AG09319 (cell line): ENCODE measurements around the gene ACSL3.
"Not testable (repeated sequence)": the region's sequence is repeated elsewhere in the genome, so short reads cannot be mapped to it uniquely, and the experiment has no call there.

ENCODE experiments used
- DNase-seq: peaks from one replicate; pipeline ENCODE4 v3.0.0-alpha.2; 2010; ENCODE audit warnings: low read depth; ENCODE audit errors: extremely low read depth
- TF ChIP-seq, protein P1 (sequence below): IDR thresholded peaks from 2 replicates; pipeline ENCODE4 v1.5.1; 2011; ENCODE audit warnings: low read depth, mild to moderate bottlenecking, inconsistent platforms, low read length, moderate library complexity

ACSL3 gene

DNA sequence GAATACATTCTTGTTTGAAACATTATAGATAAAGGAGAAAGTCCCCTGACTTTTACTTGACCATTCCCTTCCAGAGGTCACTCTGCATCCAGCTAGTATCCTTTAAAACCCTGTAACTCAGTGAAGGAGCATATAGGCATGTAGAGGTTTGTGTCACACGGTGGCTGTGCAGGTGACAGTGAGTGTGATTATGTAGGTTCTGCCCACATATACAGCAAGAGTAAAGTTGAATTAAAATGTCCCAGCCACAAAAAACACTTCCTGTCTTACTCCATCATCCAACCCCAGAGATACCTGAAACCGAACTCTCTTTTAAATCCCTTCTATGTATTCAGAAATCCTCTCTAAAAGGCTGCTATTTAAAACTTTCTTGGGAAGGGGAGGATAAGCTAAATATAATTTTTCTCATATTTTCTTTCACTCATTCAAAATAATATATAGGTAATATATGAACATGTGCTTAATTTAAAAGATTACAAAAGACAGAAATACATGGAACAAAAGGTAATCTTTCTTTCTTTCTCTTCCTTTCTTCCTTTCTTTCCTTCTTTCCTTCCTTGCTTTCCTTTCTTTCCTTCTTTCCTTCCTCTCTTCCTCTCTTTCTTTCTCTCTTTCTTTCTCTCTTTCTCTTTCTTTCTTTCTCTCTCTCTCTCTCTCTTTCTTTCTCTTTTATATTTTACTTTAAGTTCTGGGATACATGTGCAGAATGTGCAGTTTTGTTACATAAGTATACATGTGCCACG is 20.6 kb upstream of the ACSL3 start:
- TF ChIP-seq, protein P1, sequence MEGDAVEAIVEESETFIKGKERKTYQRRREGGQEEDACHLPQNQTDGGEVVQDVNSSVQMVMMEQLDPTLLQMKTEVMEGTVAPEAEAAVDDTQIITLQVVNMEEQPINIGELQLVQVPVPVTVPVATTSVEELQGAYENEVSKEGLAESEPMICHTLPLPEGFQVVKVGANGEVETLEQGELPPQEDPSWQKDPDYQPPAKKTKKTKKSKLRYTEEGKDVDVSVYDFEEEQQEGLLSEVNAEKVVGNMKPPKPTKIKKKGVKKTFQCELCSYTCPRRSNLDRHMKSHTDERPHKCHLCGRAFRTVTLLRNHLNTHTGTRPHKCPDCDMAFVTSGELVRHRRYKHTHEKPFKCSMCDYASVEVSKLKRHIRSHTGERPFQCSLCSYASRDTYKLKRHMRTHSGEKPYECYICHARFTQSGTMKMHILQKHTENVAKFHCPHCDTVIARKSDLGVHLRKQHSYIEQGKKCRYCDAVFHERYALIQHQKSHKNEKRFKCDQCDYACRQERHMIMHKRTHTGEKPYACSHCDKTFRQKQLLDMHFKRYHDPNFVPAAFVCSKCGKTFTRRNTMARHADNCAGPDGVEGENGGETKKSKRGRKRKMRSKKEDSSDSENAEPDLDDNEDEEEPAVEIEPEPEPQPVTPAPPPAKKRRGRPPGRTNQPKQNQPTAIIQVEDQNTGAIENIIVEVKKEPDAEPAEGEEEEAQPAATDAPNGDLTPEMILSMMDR = no peak
- DNase-seq = no peak

DNA sequence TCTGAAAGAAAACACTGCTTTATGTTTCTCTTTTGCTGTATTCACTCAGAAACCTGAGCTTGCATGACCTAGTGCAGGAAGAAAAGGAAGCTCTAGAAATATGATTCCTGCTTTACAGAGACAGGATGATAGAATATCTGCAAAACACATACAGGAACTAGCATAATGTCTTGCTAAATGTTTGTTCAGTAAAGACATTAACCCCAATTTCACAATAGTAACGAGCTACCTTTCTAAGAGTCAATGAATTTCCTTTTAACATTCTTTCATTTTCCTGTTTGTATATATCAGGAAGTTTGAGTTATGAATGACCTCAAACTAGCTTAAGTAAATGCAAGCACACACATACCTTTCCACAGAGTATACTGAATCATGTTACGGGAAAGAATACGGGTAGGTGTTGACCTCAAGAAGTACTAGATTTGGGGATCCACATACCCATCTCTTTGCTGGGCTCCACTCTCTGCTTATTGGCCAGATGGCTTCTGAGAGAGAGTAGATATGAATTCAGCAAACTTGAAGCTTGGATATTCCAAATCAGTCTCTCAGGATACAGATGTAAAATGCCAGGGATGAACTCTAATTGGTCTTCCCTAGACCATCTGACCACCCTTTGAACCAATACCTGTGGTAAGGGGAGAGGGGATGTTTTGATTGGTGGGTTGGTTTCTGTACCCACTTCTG is 18.2 kb upstream of the ACSL3 start:
- TF ChIP-seq, protein P1 = no peak
- no peak for DNase-seq

DNA sequence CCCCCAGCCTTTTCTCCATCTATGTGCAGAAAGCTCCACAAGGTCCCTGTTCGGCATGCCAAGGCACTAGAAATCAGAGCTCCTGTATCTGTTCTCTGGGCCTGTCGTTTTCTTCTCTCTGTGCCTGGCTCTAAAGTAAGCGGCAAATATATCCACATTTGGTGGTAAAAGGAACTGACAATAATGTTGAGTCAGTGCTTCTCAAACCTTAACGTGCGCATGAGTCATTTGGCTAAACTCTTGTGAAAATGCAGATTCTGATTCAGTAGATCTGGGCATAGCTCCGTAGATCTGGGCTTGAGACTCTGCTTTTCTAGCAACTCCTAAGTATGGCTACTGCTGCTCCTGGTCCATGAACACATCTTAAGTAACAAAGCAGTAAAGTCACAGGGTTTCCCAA is 16.5 kb upstream of the ACSL3 start:
- peak; percentile 53 for DNase-seq
- TF ChIP-seq, protein P1 = no peak

DNA sequence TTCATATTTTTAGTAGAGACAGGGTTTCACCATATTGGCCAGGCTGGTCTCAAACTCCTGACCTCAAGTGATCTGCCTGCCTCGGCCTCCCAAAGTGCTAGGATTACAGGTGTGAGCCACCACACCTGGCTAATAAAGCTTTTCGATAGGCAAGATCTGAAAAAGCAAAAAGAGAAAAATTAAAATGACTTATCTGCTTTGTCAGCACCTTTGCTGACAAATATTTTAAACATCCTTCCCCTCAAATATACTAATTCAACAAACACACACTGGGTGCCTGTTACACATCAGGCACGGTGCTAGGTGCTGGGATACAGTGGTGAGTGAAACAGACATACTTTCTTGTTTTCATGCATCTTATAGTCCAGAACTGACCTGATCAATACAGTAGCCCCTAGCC is 15.5 kb upstream of the ACSL3 start:
- not testable (repeated sequence) for DNase-seq

DNA sequence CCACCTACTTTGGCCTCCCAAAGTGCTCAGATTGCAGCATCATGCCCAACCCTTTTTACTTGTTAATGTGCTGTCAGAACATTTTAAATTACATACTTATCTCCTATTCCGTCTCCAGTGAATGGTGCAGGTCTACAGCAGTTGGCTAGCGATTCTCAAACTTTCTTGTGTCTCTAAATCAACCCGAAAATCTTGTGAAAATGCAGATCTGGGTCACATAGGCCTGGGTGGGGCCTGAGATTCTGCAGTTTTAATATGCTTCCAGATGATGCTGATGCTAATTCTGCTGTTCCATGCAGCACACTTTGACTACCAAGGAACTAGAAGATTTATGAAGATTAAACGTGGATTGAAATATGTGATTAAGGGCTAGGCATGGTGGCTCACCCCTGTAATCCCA is 14.8 kb upstream of the ACSL3 start:
- TF ChIP-seq, protein P1 = no peak
- no peak for DNase-seq

DNA sequence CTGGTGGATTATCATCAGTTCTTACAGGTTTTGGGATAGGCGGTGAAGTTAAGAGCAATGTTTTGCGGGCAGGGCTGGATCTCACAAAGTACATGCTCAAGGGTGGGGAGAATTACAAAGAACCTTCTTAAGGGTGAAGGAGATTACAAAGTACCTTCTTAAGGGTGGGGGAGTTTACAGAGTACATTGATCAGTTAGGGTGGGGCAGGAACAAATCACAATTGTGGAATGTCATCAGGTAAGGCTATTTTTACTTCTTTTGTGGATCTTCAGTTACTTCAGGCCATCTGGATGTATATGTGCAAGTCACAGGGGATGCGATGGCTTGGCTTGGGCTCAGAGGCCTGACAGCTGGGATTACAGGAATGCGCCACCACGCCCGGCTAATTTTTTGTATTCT is 12.8 kb upstream of the ACSL3 start:
- not testable (repeated sequence) for DNase-seq

DNA sequence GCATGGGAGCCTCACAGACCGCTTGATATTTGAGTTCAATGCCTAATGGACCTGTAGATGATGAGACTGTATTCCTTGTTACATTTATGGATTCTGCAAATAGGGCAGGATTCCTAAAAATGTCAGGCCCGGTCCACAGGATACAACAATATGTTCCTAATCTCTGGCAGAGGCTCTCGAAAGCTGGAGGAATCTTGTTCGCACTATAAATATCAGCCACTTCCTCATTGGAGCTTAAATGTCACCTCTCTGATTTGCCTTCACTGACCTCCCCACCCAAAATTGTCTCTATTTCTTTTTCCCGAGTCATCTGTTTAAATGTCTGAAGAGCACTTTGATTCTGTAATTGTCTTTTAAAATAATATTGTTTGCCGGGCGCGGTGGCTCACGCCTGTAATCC is 12.0 kb upstream of the ACSL3 start:
- TF ChIP-seq, protein P1 = no peak
- DNase-seq = no peak

DNA sequence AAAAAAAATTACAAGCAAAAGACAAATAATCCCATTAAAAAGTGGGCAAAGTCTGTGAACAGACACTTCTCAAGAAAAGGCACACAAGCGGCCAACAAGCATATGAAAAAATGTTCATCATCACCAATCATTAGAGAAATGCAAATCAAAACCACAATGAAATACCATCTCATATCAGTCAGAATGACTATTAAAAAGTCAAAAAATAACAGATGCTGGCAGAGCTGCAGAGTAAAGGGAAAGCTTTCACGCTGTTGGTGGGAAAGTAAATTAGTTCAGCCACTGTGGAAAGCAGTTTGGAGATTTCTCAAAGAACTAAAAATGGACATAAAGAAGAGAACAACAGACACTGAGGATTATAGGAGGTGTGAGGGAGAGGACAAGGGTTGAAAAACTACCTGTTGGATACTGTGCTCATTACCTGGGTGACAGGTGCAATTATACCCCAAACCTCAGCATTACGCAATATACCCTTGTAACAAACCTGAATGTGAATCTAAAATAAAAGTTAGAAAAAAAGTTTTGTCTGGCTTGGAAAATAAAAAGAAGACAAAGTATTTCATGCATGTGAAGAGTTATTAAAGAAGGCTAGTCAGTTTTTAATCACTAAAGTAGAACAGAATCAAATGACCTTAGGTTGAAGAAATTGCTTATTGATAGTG is 8.7 kb upstream of the ACSL3 start:
- TF ChIP-seq, protein P1 = no peak
- no peak for DNase-seq
